IMR-90 (cell line): ENCODE data around the gene ATG14. TPM values are rescaled to one million over a fixed set of nuclear protein-coding genes. Genes with fewer than 3 reads are reported as not detected.

Experiments
- ATAC-seq: fragments of 200-7000 bp; cut with Tn5 transposase; 2 replicates; pipeline ENCODE4 v1.9.1; 2020; ENCODE audit warnings: low read depth, mild to moderate bottlenecking, moderate library complexity
- BruUV-seq: library from RNA; stranded (reverse); fragments of 400-500 nt; replicated peaks from 2 replicates; lab custom pipeline; 2021; lab: Mats Ljungman, UMichigan
- CTCF ChIA-PET: fragments of 300-600 bp; formaldehyde crosslinking; extraction: SDS; loops from one replicate; lab custom pipeline; 2021; ENCODE audit warnings: antibody characterized with exemption; lab: Yijun Ruan, JAX
- POLR2A ChIA-PET: fragments of 300-600 bp; sonication (Branson Sonifier 250); formaldehyde crosslinking; loops from one replicate; lab custom pipeline; 2022; ENCODE audit warnings: antibody characterized with exemption; ENCODE audit not compliant: unreplicated experiment; lab: Charles Lee
- DNase-seq: peaks from one replicate; pipeline ENCODE4 v3.0.0; 2013
- H2AFZ ChIP-seq: replicated peaks from 2 replicates; pipeline ENCODE3; 2013; ENCODE audit warnings: low read length, mild to moderate bottlenecking; ENCODE audit not compliant: poor library complexity
- H2AK5ac ChIP-seq: 2 replicates; pipeline ENCODE4 v1.6.1; 2013; ENCODE audit warnings: low read depth, low read length, inconsistent platforms
- H2AK9ac ChIP-seq: replicated peaks from 2 replicates; pipeline ENCODE3; 2013; ENCODE audit warnings: mild to moderate bottlenecking, low read depth, low read length, moderate library complexity; ENCODE audit not compliant: poor library complexity
- H2BK120ac ChIP-seq: 2 replicates; pipeline ENCODE4 v1.6.1; 2013; ENCODE audit warnings: low read depth, low read length, inconsistent platforms
- H2BK15ac ChIP-seq: 3 replicates; pipeline ENCODE4 v1.6.1; 2013; ENCODE audit warnings: low read depth, low read length, inconsistent platforms
- H2BK20ac ChIP-seq: 2 replicates; pipeline ENCODE4 v1.6.1; 2013; ENCODE audit warnings: low read depth, mild to moderate bottlenecking, inconsistent platforms, low read length, moderate library complexity
- H2BK5ac ChIP-seq: 2 replicates; pipeline ENCODE4 v1.6.1; 2013; ENCODE audit warnings: mild to moderate bottlenecking, low read depth, low read length, inconsistent platforms; ENCODE audit not compliant: poor library complexity, severe bottlenecking
- H3K14ac ChIP-seq: replicated peaks from 2 replicates; pipeline ENCODE4 v1.6.1; 2013; ENCODE audit warnings: low read depth, low read length, inconsistent platforms
- H3K18ac ChIP-seq: 2 replicates; pipeline ENCODE4 v1.6.1; 2013; ENCODE audit warnings: low read depth, low read length, control low read depth
- H3K23ac ChIP-seq: 2 replicates; pipeline ENCODE4 v1.6.1; 2013; ENCODE audit warnings: low read depth, low read length, inconsistent platforms
- H3K27ac ChIP-seq: 2 replicates; pipeline ENCODE4 v1.5.1; 2013; ENCODE audit warnings: mild to moderate bottlenecking, control low read depth, low read length; ENCODE audit not compliant: insufficient read depth
- H3K27me3 ChIP-seq: 2 replicates; pipeline ENCODE4 v1.6.1; 2013; ENCODE audit warnings: low read length; ENCODE audit not compliant: control insufficient read depth, insufficient read depth
- H3K36me3 ChIP-seq: 2 replicates; pipeline ENCODE4 v1.6.1; 2013; ENCODE audit warnings: low read length, mixed read lengths; ENCODE audit not compliant: control insufficient read depth, insufficient read depth
- H3K4ac ChIP-seq: 2 replicates; pipeline ENCODE4 v1.6.1; 2013; ENCODE audit warnings: low read depth, low read length, inconsistent platforms
- H3K4me1 ChIP-seq: 2 replicates; pipeline ENCODE4 v1.6.1; 2013; ENCODE audit warnings: low read length, mixed read lengths; ENCODE audit not compliant: control insufficient read depth, insufficient read depth
- H3K4me2 ChIP-seq: 2 replicates; pipeline ENCODE4 v1.6.1; 2013; ENCODE audit warnings: low read depth, mild to moderate bottlenecking, control low read depth, low read length, moderate library complexity
- H3K4me3 ChIP-seq: 2 replicates; pipeline ENCODE4 v1.5.1; 2013; ENCODE audit warnings: low read depth, mild to moderate bottlenecking, control low read depth, low read length, moderate library complexity; ENCODE audit not compliant: insufficient read depth
- H3K56ac ChIP-seq: 2 replicates; pipeline ENCODE4 v1.6.1; 2013; ENCODE audit warnings: low read length, inconsistent platforms; ENCODE audit not compliant: insufficient read depth; ENCODE audit errors: extremely low read depth
- H3K79me1 ChIP-seq, 2 experiments: 2 replicates each; pipeline ENCODE4 v1.6.1; 2013; ENCODE audit warnings: low read length in 2 of 2, inconsistent platforms in 1 of 2, low read depth in 1 of 2
- H3K9ac ChIP-seq: 2 replicates; pipeline ENCODE4 v1.6.1; 2013; ENCODE audit warnings: low read depth, low read length, control low read depth
- H3K9me1 ChIP-seq: 2 replicates; pipeline ENCODE4 v1.6.1; 2013; ENCODE audit warnings: low read length, inconsistent platforms; ENCODE audit not compliant: insufficient read depth
- H3K9me3 ChIP-seq: 2 replicates; pipeline ENCODE4 v1.6.1; 2013; ENCODE audit warnings: low read length; ENCODE audit not compliant: control insufficient read depth, insufficient read depth
- H4K20me1 ChIP-seq: 2 replicates; pipeline ENCODE4 v1.6.1; 2013; ENCODE audit warnings: low read length, inconsistent platforms; ENCODE audit not compliant: insufficient read depth
- H4K5ac ChIP-seq: 2 replicates; pipeline ENCODE4 v1.6.1; 2013; ENCODE audit warnings: mild to moderate bottlenecking, low read depth, low read length, control low read depth
- H4K8ac ChIP-seq, 2 experiments: 2 replicates each; pipeline ENCODE4 v1.6.1; 2013; ENCODE audit warnings: low read depth in 2 of 2, low read length in 2 of 2, control low read depth in 1 of 2, inconsistent platforms in 1 of 2
- H4K91ac ChIP-seq: 2 replicates; pipeline ENCODE4 v1.6.1; 2013; ENCODE audit warnings: low read depth, low read length, inconsistent platforms; ENCODE audit not compliant: insufficient read depth
- CEBPB ChIP-seq: IDR thresholded peaks from 2 replicates; pipeline ENCODE4 v1.6.1; 2012; ENCODE audit warnings: low read depth, low read length, improper control_type of control experiment
- CHD1 ChIP-seq: IDR thresholded peaks from 2 replicates; pipeline ENCODE4 v1.6.1; 2012; ENCODE audit warnings: low read depth, low read length, improper control_type of control experiment
- MAFK ChIP-seq: IDR thresholded peaks from 2 replicates; pipeline ENCODE4 v1.6.1; 2012; ENCODE audit warnings: low read depth, low read length, improper control_type of control experiment
- USF2 ChIP-seq: fragments of 150-350 bp; IDR thresholded peaks from 2 replicates; pipeline ENCODE4 v1.6.1; 2017; ENCODE audit warnings: mild to moderate bottlenecking, antibody characterized with exemption, low read length, low read depth
- WGBS, 2 experiments: methylation state at CpG; one replicate each; pipeline versions ENCODE4 v1.1.5 to v1.1.7; 2013; ENCODE audit warnings: missing lambda C conversion rate in 2 of 2; ENCODE audit not compliant: insufficient read length in 1 of 2; ENCODE audit errors: extremely low coverage in 2 of 2; 5-methylcytosine and 5-hydroxymethylcytosine counted together
- dilution Hi-C: fragments of 300-500 bp; cut with HindIII; formaldehyde crosslinking; loops from one replicate; pipeline ENCODE4 v1.14.3; 2018; ENCODE audit warnings: low sequenced_read_pairs; ENCODE audit not compliant: unreplicated experiment
- in situ Hi-C: fragments of 300-500 bp; cut with MboI; formaldehyde crosslinking; loops from 3 replicates; pipeline ENCODE4 v1.14.3; 2019; ENCODE audit warnings: low sequenced_read_pairs, inconsistent platforms, mixed read lengths
- intact Hi-C: fragments of 100-400 bp; cut with micrococcal nuclease; formaldehyde crosslinking; loops from 2 replicates; pipeline ENCODE4 v1.10.0; 2022
- polyA plus RNA-seq, 3 experiments: library from polyadenylated mRNA; depleted of rRNA; stranded (reverse); fragments of >200 nt; gene quantifications; 2 replicates each; pipeline ENCODE4 v1.2.3, GENCODE V29; 2012; ENCODE audit warnings: low replicate concordance in 1 of 3
- total RNA-seq: library from RNA; depleted of rRNA; stranded (reverse); fragments of >200 nt; gene quantifications from 2 replicates; pipeline ENCODE4 v1.2.3, GENCODE V29; 2012

Gene ATG14
- total and polyA plus RNA-seq, 2 of the 4 experiments (the other 2 are of a cell fraction), result 5.0 to 12.4 TPM

GRCh38 chr14:55347748-55348147 is 63.9 kb downstream of the ATG14 start:
- H4K20me1 ChIP-seq, result peaks cover 36% of the 10 kb centered on the region; the same call in 1 of the 2 replicates
- H3K18ac ChIP-seq, result no peak overlapping the region
- no peak overlapping the region for H2AK9ac ChIP-seq
- no peak overlapping the region for H2BK120ac ChIP-seq
- no peak for ATAC-seq
- ChIA-PET CTCF (no interaction called here), POLR2A (no interaction called here)
- in situ Hi-C loops (no loop called here), dilution Hi-C loops (no loop called here), intact Hi-C loops (no loop called here)
- H3K4me3 ChIP-seq, result no peak overlapping the region
- no peaks in the 10 kb centered on the region for H3K9me3 ChIP-seq
- H3K4me2 ChIP-seq, result no peak overlapping the region
- no peak overlapping the region for H3K9ac ChIP-seq
- no TSS peak for BruUV-seq
- DNase-seq, result no peak
- H3K27ac ChIP-seq, result no peak overlapping the region
- no peaks in the 10 kb centered on the region for H3K27me3 ChIP-seq
- H3K79me1 ChIP-seq, result peaks cover 37 to 67% of the 10 kb centered on the region in 2 experiments
- H3K4me1 ChIP-seq, result no peaks in the 10 kb centered on the region
- no peak overlapping the region for H2AK5ac ChIP-seq
- no CpG with 5 or more reads among the region's 3 CpGs for WGBS, 2 experiments
- no peak overlapping the region for H2BK15ac ChIP-seq
- peaks cover 7% of the 10 kb centered on the region for H3K9me1 ChIP-seq
- H2AFZ ChIP-seq, result no peak overlapping the region
- H2BK20ac ChIP-seq, result no peak overlapping the region
- no peak overlapping the region for H2BK5ac ChIP-seq
- no peak for TF ChIP-seq CHD1
- TF ChIP-seq CEBPB, result peak; percentile 62
- no peak for TF ChIP-seq MAFK
- no peak for TF ChIP-seq USF2
- H3K36me3 ChIP-seq, result peaks cover 21% of the 10 kb centered on the region
- no peak overlapping the region for H4K5ac ChIP-seq
- no peak overlapping the region for H3K14ac ChIP-seq
- H3K56ac ChIP-seq, result no peak overlapping the region
- H4K91ac ChIP-seq, result no peak overlapping the region
- H4K8ac ChIP-seq, result no peak overlapping the region
- H3K4ac ChIP-seq, result no peak overlapping the region
- no peak overlapping the region for H3K23ac ChIP-seq
